Measurements from ENCODE around the gene LCE1C.

Gene LCE1C

GRCh38 chr1:152806576-152806975, at the start of gene LCE1C:
TSS of gene LCE1C (minus strand) at chr1:152806651. CDS start at chr1:152805478, 1,173 bp downstream.
- no peak for DNase-seq (ENCODE audit: low read depth)

- DNase-seq (ENCODE audit: low read depth) = no peak
Observed at GRCh38 chr1:152855661-152856060, 49.2 kb upstream of the LCE1C start.

- no peak for DNase-seq (ENCODE audit: low read depth)
Observed at GRCh38 chr1:152842556-152842955, 36.1 kb upstream of the LCE1C start, which contains the start of gene LCE6A. TSS of gene LCE6A (plus strand) at chr1:152842856. CDS start at chr1:152843521, 665 bp downstream.

GRCh38 chr1:152836870-152837269, 30.4 kb upstream of the LCE1C start:
- no peak for DNase-seq (ENCODE audit: low read depth)

GRCh38 chr1:152827173-152827572, 20.7 kb upstream of the LCE1C start, which contains the start of gene LCE1A:
TSS of gene LCE1A (plus strand) at chr1:152827473. CDS start at chr1:152827473, 0 bp downstream.
- DNase-seq (ENCODE audit: low read depth) = no peak

GRCh38 chr1:152824964-152825363, 18.5 kb upstream of the LCE1C start:
- no peak for DNase-seq (ENCODE audit: low read depth)

GRCh38 chr1:152823294-152823693, 16.8 kb upstream of the LCE1C start:
- DNase-seq (ENCODE audit: low read depth) = no peak

GRCh38 chr1:152817309-152817708, 10.9 kb upstream of the LCE1C start:
- DNase-seq (ENCODE audit: low read depth) = no peak

GRCh38 chr1:152811671-152812070, 5.2 kb upstream of the LCE1C start, which contains the start of gene LCE1B:
TSS of gene LCE1B (plus strand) at chr1:152811971. CDS start at chr1:152812447, 476 bp downstream.
- DNase-seq (ENCODE audit: low read depth) = no peak

- no peak for DNase-seq (ENCODE audit: low read depth)
Observed at GRCh38 chr1:152811050-152811449, 4.6 kb upstream of the LCE1C start.

GRCh38 chr1:152801333-152801732, 5.1 kb downstream of the LCE1C start:
- DNase-seq (ENCODE audit: low read depth) = no peak

GRCh38 chr1:152796421-152796820, 10.0 kb downstream of the LCE1C start, which contains the start of gene LCE1D:
TSS of gene LCE1D (plus strand) at chr1:152796721. CDS start at chr1:152797795, 1,074 bp downstream.
- DNase-seq (ENCODE audit: low read depth) = no peak

GRCh38 chr1:152795686-152796085, 10.8 kb downstream of the LCE1C start:
- DNase-seq (ENCODE audit: low read depth) = no peak

- no peak for DNase-seq (ENCODE audit: low read depth)
Observed at GRCh38 chr1:152786077-152786476, 20.4 kb downstream of the LCE1C start, which contains the start of gene LCE1E. TSS of gene LCE1E (plus strand) at chr1:152786257. CDS start at chr1:152787300, 1,043 bp downstream.

- no peak for DNase-seq (ENCODE audit: low read depth)
Observed at GRCh38 chr1:152783095-152783494, 23.4 kb downstream of the LCE1C start.

GRCh38 chr1:152777510-152778137, 28.8 kb downstream of the LCE1C start:
- no peak for DNase-seq (ENCODE audit: low read depth)

GRCh38 chr1:152776361-152776760, 30.1 kb downstream of the LCE1C start:
- DNase-seq (ENCODE audit: low read depth) = no peak

GRCh38 chr1:152774875-152775274, 31.6 kb downstream of the LCE1C start, which contains the start of gene LCE1F:
TSS of gene LCE1F (plus strand) at chr1:152775140. CDS start at chr1:152776372, 1,232 bp downstream.
- no peak for DNase-seq (ENCODE audit: low read depth)

GRCh38 chr1:152770411-152770810, 36.0 kb downstream of the LCE1C start:
- no peak for DNase-seq (ENCODE audit: low read depth)

GRCh38 chr1:152768847-152769533, 37.5 kb downstream of the LCE1C start:
- no peak for DNase-seq (ENCODE audit: low read depth)

- no peak for DNase-seq (ENCODE audit: low read depth)
Observed at GRCh38 chr1:152761609-152762213, 44.7 kb downstream of the LCE1C start.

GRCh38 chr1:152760551-152761190, 45.8 kb downstream of the LCE1C start:
- DNase-seq (ENCODE audit: low read depth) = no peak
